ENCODE measurements around the gene C11orf24. TPM values are rescaled to one million over a fixed set of nuclear protein-coding genes. Genes with fewer than 3 reads are reported as not detected.

C11orf24 gene
- total RNA-seq, 1 donor from 2014 or later = 123 TPM

GRCh38 chr11:68267881-68268240 is 3.9 kb downstream of the C11orf24 start:
- intact Hi-C loops (cut with DNase I) = no loop called here
- H3K36me3 ChIP-seq = peaks cover 44 to 47% of the 10 kb centered on the region in 2 donors
- no peaks in the 10 kb centered on the region for H3K27me3 ChIP-seq
- H3K4me3 ChIP-seq = no peak overlapping the region
- no peak for DNase-seq (ENCODE audit: low spot score in 2 of 2)
- H3K4me1 ChIP-seq = peaks cover 8 to 19% of the 10 kb centered on the region in 2 donors
- TF ChIP-seq CTCF (IDR thresholded peaks at IDR 0.05) = no peak
- no peaks in the 10 kb centered on the region for H3K9me3 ChIP-seq
- no peak overlapping the region for H3K27ac ChIP-seq

GRCh38 chr11:68266936-68267880 is 4.6 kb downstream of the C11orf24 start:
- H3K9me3 ChIP-seq = no peaks in the 10 kb centered on the region
- H3K27ac ChIP-seq = no peak overlapping the region
- no peak for DNase-seq (ENCODE audit: low spot score in 2 of 2)
- TF ChIP-seq CTCF (IDR thresholded peaks at IDR 0.05) = no peak
- no peak overlapping the region for H3K4me3 ChIP-seq
- peaks cover 8 to 19% of the 10 kb centered on the region in 2 donors for H3K4me1 ChIP-seq
- no peaks in the 10 kb centered on the region for H3K27me3 ChIP-seq
- peaks cover 51 to 54% of the 10 kb centered on the region in 2 donors for H3K36me3 ChIP-seq
- intact Hi-C loops (cut with DNase I) = no loop called here

GRCh38 chr11:68266121-68266891 is 5.5 kb downstream of the C11orf24 start:
- H3K9me3 ChIP-seq = no peaks in the 10 kb centered on the region
- H3K4me1 ChIP-seq = peaks cover 8 to 19% of the 10 kb centered on the region in 2 donors
- no peaks in the 10 kb centered on the region for H3K27me3 ChIP-seq
- H3K4me3 ChIP-seq = no peak overlapping the region
- no peak for DNase-seq (ENCODE audit: low spot score in 2 of 2)
- no peak for TF ChIP-seq CTCF (IDR thresholded peaks at IDR 0.05)
- H3K27ac ChIP-seq = no peak overlapping the region
- intact Hi-C loops (cut with DNase I) = no loop called here
- peaks cover 60 to 63% of the 10 kb centered on the region in 2 donors for H3K36me3 ChIP-seq

- Histone ChIP-seq H3K36me3 (peaks cover 68 to 76% of the 10 kb centered on the region in 2 donors), H3K4me1 (peaks cover under 1 to 7% of the 10 kb centered on the region in 2 donors), H3K9me3 (no peaks in the 10 kb centered on the region), H3K27ac (peak overlapping the region in 1 of 2 donors; percentile 12), H3K27me3 (no peaks in the 10 kb centered on the region), H3K4me3 (no peak overlapping the region)
- peak in 1 of 2 donors; percentile 24 for DNase-seq (ENCODE audit: low spot score in 2 of 2)
- intact Hi-C loops (cut with DNase I) = no loop called here
- TF ChIP-seq CTCF (IDR thresholded peaks at IDR 0.05) = no peak
Measured at GRCh38 chr11:68264741-68265540, 6.8 kb downstream of the C11orf24 start.

DNA sequence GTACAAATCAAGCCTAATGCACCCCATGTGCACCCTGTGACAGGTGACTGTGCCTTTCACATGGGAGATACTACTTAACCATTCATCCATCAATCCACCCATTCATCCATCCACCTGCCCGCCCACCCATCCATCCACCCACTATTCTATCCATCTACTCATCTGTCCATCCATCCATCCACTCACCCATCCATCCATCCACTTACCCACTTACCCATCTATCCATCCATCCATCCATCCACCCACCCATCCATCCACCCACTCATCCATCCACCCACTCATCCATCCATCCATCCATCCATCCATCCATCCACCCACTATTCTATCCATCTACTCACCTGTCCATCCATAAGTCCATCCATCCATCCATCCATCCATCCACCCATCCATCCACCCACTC is 7.5 kb downstream of the C11orf24 start:
- no peak for TF ChIP-seq CTCF (IDR thresholded peaks at IDR 0.05)
- H3K4me1 ChIP-seq = peaks cover 0 to 2% of the 10 kb centered on the region in 2 donors
- no peak overlapping the region for H3K27ac ChIP-seq
- no peak overlapping the region for H3K4me3 ChIP-seq
- no peaks in the 10 kb centered on the region for H3K27me3 ChIP-seq
- peaks cover 68 to 76% of the 10 kb centered on the region in 2 donors for H3K36me3 ChIP-seq
- H3K9me3 ChIP-seq = no peaks in the 10 kb centered on the region
- DNase-seq (ENCODE audit: low spot score in 2 of 2) = peak in 1 of 2 donors; percentile 7
- intact Hi-C loops (cut with DNase I) = no loop called here

Data from ascending aorta (tissue), 2 donors.